Neural cell (in vitro differentiated cells): ENCODE results near the gene SCYGR2. TPM values are rescaled to one million over a fixed set of nuclear protein-coding genes. Genes with fewer than 3 reads are reported as not detected.

ENCODE experiments used
- H2AFZ ChIP-seq: fragments of 200-600, 300-800 bp; sonication (generic), shearing (Covaris generic); 2 replicates; pipeline ENCODE4 v1.6.0; 2014; ENCODE audit warnings: low read depth, mild to moderate bottlenecking, antibody characterized with exemption, low read length, moderate library complexity
- H3F3A ChIP-seq: fragments of 200-600 bp; shearing (Covaris generic); 2 replicates; pipeline ENCODE4 v1.6.1; 2016; ENCODE audit warnings: mild to moderate bottlenecking, moderate library complexity, mixed read lengths, antibody characterized with exemption, low read length; ENCODE audit not compliant: insufficient read depth, poor library complexity, severe bottlenecking
- H3K27ac ChIP-seq: fragments of 200-600, 300-800 bp; sonication (generic), shearing (Covaris generic); 2 replicates; pipeline ENCODE4 v1.5.1; 2014; ENCODE audit warnings: mild to moderate bottlenecking, low read length, moderate library complexity
- H3K27me3 ChIP-seq: fragments of 300-800, 200-600 bp; sonication (generic), shearing (Covaris generic); 2 replicates; pipeline ENCODE4 v1.6.0; 2014; ENCODE audit warnings: mild to moderate bottlenecking, low read depth, low read length, moderate library complexity; ENCODE audit not compliant: insufficient read depth
- H3K36me3 ChIP-seq: fragments of 300-800, 200-600 bp; sonication (generic), shearing (Covaris generic); 2 replicates; pipeline ENCODE4 v1.5.1; 2014; ENCODE audit warnings: mild to moderate bottlenecking, antibody characterized with exemption, low read length, moderate library complexity; ENCODE audit not compliant: insufficient read depth
- H3K4me2 ChIP-seq: fragments of 300-800, 200-600 bp; sonication (generic), shearing (Covaris generic); 2 replicates; pipeline ENCODE4 v1.6.0; 2014; ENCODE audit warnings: mild to moderate bottlenecking, low read length
- H3K4me3 ChIP-seq: fragments of 300-800, 200-600 bp; sonication (generic), shearing (Covaris generic); 2 replicates; pipeline ENCODE4 v1.5.1; 2014; ENCODE audit warnings: mild to moderate bottlenecking, low read length, moderate library complexity
- H3K79me2 ChIP-seq: fragments of 200-600 bp; shearing (Covaris generic); replicated peaks from 2 replicates; pipeline ENCODE4 v1.6.0; 2014; ENCODE audit warnings: mild to moderate bottlenecking, low read length, moderate library complexity; ENCODE audit not compliant: insufficient read depth
- H3K9ac ChIP-seq: fragments of 300-800, 200-600 bp; sonication (generic), shearing (Covaris generic); 2 replicates; pipeline ENCODE4 v1.6.1; 2016; ENCODE audit warnings: mild to moderate bottlenecking, low read length, mixed read lengths
- H3K9me2 ChIP-seq: fragments of 200-600 bp; shearing (Covaris generic); 2 replicates; pipeline ENCODE4 v1.6.1; 2016; ENCODE audit warnings: mild to moderate bottlenecking, low read length, mixed read lengths; ENCODE audit not compliant: insufficient read depth
- H3K9me3 ChIP-seq: fragments of 200-600, 300-800 bp; sonication (generic), shearing (Covaris generic); 2 replicates; pipeline ENCODE4 v1.6.1; 2016; ENCODE audit warnings: mild to moderate bottlenecking, mixed run types, low read length, moderate library complexity, mixed read lengths
- H4K20me1 ChIP-seq: fragments of 200-600 bp; shearing (Covaris generic); 2 replicates; pipeline ENCODE4 v1.6.1; 2016; ENCODE audit warnings: mild to moderate bottlenecking, mixed run types; ENCODE audit not compliant: insufficient read depth
- CTCF ChIP-seq: fragments of 450-650 bp; IDR thresholded peaks from 2 replicates; pipeline ENCODE4 v1.5.1; 2014; ENCODE audit warnings: antibody characterized with exemption, mild to moderate bottlenecking, moderate library complexity; ENCODE audit not compliant: poor library complexity, severe bottlenecking
- EP300 ChIP-seq: fragments of 450-650 bp; conservative IDR thresholded peaks from 2 replicates; pipeline ENCODE4 v1.6.1; 2014; ENCODE audit warnings: antibody characterized with exemption, mild to moderate bottlenecking, moderate library complexity; ENCODE audit not compliant: poor library complexity, severe bottlenecking
- EZH2 ChIP-seq: fragments of 200-600, 300-800 bp; shearing (Covaris generic), sonication (generic); IDR thresholded peaks from 2 replicates; pipeline ENCODE4 v1.6.1; 2014; ENCODE audit warnings: antibody characterized with exemption, low read length, borderline replicate concordance, mild to moderate bottlenecking; ENCODE audit not compliant: insufficient read depth, poor library complexity, severe bottlenecking
- MXI1 ChIP-seq: fragments of 450-650 bp; conservative IDR thresholded peaks from 2 replicates; pipeline ENCODE4 v1.6.1; 2014; ENCODE audit warnings: antibody characterized with exemption, mild to moderate bottlenecking; ENCODE audit not compliant: poor library complexity, severe bottlenecking
- POLR2AphosphoS5 ChIP-seq: IDR thresholded peaks from 2 replicates; pipeline ENCODE4 v1.6.1; 2012
- RAD21 ChIP-seq: fragments of 450-650 bp; conservative IDR thresholded peaks from 2 replicates; pipeline ENCODE4 v1.6.1; 2014; ENCODE audit warnings: antibody characterized with exemption, mild to moderate bottlenecking, moderate library complexity
- SMC3 ChIP-seq: fragments of 450-650 bp; conservative IDR thresholded peaks from 2 replicates; pipeline ENCODE4 v1.6.1; 2014; ENCODE audit warnings: antibody characterized with exemption, mild to moderate bottlenecking, moderate library complexity; ENCODE audit not compliant: poor library complexity
- TAF1 ChIP-seq: IDR thresholded peaks from 2 replicates; pipeline ENCODE4 v1.6.1; 2012; ENCODE audit warnings: low read depth
- polyA plus RNA-seq: library from polyadenylated mRNA; depleted of rRNA; stranded (reverse); fragments of >200 nt; gene quantifications from 2 replicates; pipeline ENCODE4 v1.2.3, GENCODE V29; 2014
- TF ChIP-seq, protein P1 (sequence below): IDR thresholded peaks from 2 replicates; pipeline ENCODE4 v1.6.1; 2012; ENCODE audit warnings: borderline replicate concordance

The SCYGR2 gene
- polyA plus RNA-seq, 1 donor from 2014 or later: not detected

- Histone ChIP-seq H2AFZ (no peak overlapping the region), H3K36me3 (no peaks in the 10 kb centered on the region), H3K4me3 (no peak overlapping the region), H4K20me1 (no peaks in the 10 kb centered on the region), H3K9ac (no peak overlapping the region), H3K9me2 (no peaks in the 10 kb centered on the region), H3K27ac (no peak overlapping the region), H3K4me2 (no peak overlapping the region), H3K9me3 (no peaks in the 10 kb centered on the region), H3K27me3 (no peaks in the 10 kb centered on the region), H3F3A (no peaks in the 10 kb centered on the region), H3K79me2 (no peaks in the 10 kb centered on the region)
- TF ChIP-seq SMC3: no peak
- no peak for TF ChIP-seq EZH2
- TF ChIP-seq, protein P1, sequence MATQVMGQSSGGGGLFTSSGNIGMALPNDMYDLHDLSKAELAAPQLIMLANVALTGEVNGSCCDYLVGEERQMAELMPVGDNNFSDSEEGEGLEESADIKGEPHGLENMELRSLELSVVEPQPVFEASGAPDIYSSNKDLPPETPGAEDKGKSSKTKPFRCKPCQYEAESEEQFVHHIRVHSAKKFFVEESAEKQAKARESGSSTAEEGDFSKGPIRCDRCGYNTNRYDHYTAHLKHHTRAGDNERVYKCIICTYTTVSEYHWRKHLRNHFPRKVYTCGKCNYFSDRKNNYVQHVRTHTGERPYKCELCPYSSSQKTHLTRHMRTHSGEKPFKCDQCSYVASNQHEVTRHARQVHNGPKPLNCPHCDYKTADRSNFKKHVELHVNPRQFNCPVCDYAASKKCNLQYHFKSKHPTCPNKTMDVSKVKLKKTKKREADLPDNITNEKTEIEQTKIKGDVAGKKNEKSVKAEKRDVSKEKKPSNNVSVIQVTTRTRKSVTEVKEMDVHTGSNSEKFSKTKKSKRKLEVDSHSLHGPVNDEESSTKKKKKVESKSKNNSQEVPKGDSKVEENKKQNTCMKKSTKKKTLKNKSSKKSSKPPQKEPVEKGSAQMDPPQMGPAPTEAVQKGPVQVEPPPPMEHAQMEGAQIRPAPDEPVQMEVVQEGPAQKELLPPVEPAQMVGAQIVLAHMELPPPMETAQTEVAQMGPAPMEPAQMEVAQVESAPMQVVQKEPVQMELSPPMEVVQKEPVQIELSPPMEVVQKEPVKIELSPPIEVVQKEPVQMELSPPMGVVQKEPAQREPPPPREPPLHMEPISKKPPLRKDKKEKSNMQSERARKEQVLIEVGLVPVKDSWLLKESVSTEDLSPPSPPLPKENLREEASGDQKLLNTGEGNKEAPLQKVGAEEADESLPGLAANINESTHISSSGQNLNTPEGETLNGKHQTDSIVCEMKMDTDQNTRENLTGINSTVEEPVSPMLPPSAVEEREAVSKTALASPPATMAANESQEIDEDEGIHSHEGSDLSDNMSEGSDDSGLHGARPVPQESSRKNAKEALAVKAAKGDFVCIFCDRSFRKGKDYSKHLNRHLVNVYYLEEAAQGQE: no peak
- TF ChIP-seq TAF1: no peak
- TF ChIP-seq MXI1: no peak
- no peak for TF ChIP-seq CTCF
- TF ChIP-seq RAD21: no peak
- TF ChIP-seq EP300: no peak
- TF ChIP-seq POLR2AphosphoS5: no peak
Observed at GRCh38 chr2:227602358-227602757, 3.7 kb downstream of the SCYGR2 start.

- no peak overlapping the region for H3K9ac ChIP-seq
- H3K4me3 ChIP-seq: no peak overlapping the region
- no peak overlapping the region for H2AFZ ChIP-seq
- no peaks in the 10 kb centered on the region for H3K9me2 ChIP-seq
- no peak overlapping the region for H3K27ac ChIP-seq
- H3K4me2 ChIP-seq: no peak overlapping the region
- no peaks in the 10 kb centered on the region for H3K36me3 ChIP-seq
- no peak for TF ChIP-seq CTCF
- TF ChIP-seq EP300: no peak
- no peak for TF ChIP-seq SMC3
- no peak for TF ChIP-seq POLR2AphosphoS5
- TF ChIP-seq RAD21: no peak
- TF ChIP-seq MXI1: no peak
- TF ChIP-seq TAF1: no peak
- TF ChIP-seq EZH2: no peak
- TF ChIP-seq, protein P1: no peak
- no peaks in the 10 kb centered on the region for H4K20me1 ChIP-seq
- no peaks in the 10 kb centered on the region for H3K9me3 ChIP-seq
- no peaks in the 10 kb centered on the region for H3F3A ChIP-seq
- H3K27me3 ChIP-seq: no peaks in the 10 kb centered on the region
- no peaks in the 10 kb centered on the region for H3K79me2 ChIP-seq
Observed at GRCh38 chr2:227606476-227606875, 7.8 kb downstream of the SCYGR2 start.
